Fibroblast of mammary gland (primary cell): ENCODE results near the gene MS4A12.

Experiments used
- DNase-seq: peaks from one replicate; pipeline ENCODE4 v3.0.0-alpha.2; 2010; ENCODE audit warnings: low read depth
- H3K4me3 ChIP-seq: 2 replicates; pipeline ENCODE4 v1.5.1; 2011; ENCODE audit warnings: low read depth, mild to moderate bottlenecking, low read length, moderate library complexity; ENCODE audit not compliant: control insufficient read depth
- TF ChIP-seq, protein P1 (sequence below): conservative IDR thresholded peaks from 2 replicates; pipeline ENCODE4 v1.5.1; 2011; ENCODE audit warnings: low read depth, low read length, inconsistent platforms; ENCODE audit not compliant: control insufficient read depth, insufficient read depth

Gene MS4A12

DNA sequence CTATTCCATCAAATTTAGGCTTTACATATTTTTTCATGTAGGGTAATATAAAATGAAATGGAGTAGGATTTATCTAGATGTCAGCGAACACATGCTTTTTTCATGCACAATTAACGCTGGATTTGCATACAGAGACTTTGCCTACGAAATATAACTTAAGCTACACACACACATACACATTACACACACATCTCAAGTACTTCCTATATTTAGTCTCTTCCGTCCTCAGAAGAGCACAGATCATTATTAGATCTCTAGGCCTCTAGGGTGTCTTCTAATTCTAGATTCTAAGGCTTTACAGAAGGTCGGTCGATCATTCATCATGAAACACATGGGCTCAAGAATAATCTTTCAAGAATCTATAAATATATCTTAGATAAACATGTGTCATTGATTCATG is 18.8 kb downstream of the MS4A12 start:
- no peak for DNase-seq
- TF ChIP-seq, protein P1, sequence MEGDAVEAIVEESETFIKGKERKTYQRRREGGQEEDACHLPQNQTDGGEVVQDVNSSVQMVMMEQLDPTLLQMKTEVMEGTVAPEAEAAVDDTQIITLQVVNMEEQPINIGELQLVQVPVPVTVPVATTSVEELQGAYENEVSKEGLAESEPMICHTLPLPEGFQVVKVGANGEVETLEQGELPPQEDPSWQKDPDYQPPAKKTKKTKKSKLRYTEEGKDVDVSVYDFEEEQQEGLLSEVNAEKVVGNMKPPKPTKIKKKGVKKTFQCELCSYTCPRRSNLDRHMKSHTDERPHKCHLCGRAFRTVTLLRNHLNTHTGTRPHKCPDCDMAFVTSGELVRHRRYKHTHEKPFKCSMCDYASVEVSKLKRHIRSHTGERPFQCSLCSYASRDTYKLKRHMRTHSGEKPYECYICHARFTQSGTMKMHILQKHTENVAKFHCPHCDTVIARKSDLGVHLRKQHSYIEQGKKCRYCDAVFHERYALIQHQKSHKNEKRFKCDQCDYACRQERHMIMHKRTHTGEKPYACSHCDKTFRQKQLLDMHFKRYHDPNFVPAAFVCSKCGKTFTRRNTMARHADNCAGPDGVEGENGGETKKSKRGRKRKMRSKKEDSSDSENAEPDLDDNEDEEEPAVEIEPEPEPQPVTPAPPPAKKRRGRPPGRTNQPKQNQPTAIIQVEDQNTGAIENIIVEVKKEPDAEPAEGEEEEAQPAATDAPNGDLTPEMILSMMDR: no peak
- no peak overlapping the region for H3K4me3 ChIP-seq

DNA sequence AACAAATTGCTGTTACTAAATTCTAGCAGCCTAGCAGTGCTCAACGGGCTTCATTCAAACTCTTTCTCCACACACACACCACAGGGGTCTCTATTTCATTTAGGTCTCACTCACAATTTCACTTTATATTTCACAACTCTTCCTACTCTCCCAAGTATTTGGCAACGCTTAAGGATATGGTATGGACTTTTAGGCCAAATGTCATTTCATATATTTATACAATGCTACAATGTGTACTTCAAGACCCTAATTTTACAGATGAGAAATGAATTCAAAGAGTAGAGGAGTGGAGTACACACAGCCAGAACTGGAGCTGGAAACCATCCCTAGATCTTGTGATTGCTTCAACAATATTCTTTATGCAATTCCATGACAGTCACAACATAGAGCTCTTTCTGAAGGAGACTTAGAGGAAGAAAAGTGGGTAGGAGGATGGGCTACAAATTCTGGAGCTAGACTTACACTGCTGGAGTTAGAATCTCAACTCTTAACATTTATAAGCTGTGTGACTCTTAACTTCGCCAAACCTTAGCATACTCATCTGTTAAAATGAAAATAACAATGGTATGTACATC is 20.2 kb downstream of the MS4A12 start:
- H3K4me3 ChIP-seq: no peak overlapping the region
- no peak for DNase-seq
- TF ChIP-seq, protein P1: no peak

DNA sequence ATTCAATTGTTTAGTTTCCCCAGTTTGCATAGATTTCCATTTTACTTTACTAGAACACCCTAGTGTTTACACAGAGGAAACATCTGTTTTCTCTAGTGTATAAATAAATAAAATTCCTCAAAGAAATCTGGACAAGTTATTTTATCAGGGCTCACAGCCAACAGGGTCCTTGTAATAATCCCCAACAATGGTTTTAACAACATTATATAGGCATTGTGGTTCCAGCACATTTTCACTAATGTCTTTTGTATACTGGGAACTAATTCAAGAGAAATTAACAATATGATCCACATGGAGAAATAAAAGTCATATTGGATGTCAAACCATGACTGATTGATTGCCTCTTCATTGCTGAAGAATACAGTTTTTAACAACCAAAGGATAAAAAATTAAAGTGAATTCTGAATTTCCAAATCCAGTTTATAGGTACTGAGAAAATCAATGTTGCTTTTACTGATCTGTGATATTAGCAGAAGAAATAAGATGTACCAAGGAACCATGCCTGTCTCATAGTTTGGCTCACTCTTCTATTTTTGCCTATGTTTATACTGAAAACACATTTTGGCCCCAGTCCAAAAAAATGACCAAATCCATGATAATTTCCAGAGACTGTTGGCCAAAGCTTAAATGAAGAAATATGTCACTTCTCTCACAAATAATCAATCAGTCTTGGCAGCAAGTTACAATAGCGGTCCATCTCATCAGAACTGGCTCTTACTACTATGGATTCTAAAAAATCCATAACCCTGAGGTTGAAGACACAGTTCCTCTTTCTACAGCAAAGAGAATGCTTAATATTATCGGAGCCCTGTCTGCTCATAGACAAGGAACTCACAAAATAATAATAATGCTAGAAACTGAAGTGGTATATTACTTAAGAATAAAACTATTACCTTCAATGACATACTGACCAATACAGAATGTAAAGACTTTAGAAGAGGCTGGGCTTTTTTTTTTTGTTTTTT is 21.2 kb downstream of the MS4A12 start:
- TF ChIP-seq, protein P1: no peak
- DNase-seq: no peak
- no peak overlapping the region for H3K4me3 ChIP-seq

- TF ChIP-seq, protein P1: no peak
- DNase-seq: no peak
- no peak within 1 kb of the TSS for H3K4me3 ChIP-seq
Observed at GRCh38 chr11:60515144-60515855, 22.7 kb downstream of the MS4A12 start, which contains the start of gene MS4A13. MS4A13 (plus strand) TSS chr11:60515392; CDS start chr11:60518084, 2,692 bp downstream.

DNA sequence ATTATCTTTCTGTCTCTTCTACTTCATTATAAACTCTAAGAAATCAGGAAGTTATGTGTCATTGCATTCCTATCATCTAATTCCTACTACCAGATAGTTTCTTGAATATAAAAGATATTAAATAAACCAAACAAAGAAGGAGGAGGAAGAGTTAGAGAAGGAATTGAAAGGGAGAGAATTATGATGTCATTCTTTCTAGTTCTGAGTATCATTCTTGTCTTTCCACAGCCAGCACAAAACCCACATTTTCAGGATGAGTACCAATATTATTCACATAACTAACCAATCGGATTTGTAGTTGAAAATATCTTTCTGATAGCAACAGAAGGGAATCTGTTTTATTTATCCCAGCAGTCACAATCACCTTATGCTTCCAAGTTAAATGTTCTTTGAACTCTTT is 35.9 kb downstream of the MS4A12 start:
- TF ChIP-seq, protein P1: no peak
- DNase-seq: no peak
- H3K4me3 ChIP-seq: no peak overlapping the region

DNA sequence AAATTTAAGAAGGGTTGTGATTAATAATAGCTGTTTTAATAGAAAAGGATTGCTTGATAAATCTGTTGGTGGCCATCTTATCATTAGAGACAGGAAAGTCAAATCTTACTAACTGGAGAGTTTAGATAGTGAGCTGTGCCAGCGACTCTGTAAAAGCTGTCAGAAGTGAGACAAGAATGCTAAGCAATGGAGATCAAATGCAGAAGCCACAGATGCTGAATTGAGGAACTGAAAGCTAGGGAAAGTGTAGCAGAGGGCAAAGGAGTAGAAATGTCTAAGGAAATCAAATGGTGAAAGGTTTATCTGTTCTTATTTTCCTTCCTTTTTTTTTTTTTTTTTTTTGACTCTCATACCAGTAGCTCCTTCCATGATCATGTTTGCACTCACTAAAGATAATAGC is 36.4 kb downstream of the MS4A12 start:
- TF ChIP-seq, protein P1: no peak
- no peak overlapping the region for H3K4me3 ChIP-seq
- no peak for DNase-seq
